Left renal cortex interstitium (tissue), 4 donors: ENCODE results near the gene GRM5. TPM values are rescaled to one million over a fixed set of nuclear protein-coding genes. Genes with fewer than 3 reads are reported as not detected.

ENCODE experiments used
- DNase-seq, 4 donors: peaks; one replicate each; pipeline ENCODE4 v3.0.0-alpha.2; 2013; ENCODE audit warnings: low read depth in 4 of 4, low spot score in 2 of 4, missing footprints in 1 of 4
- polyA plus RNA-seq, 4 donors: library from polyadenylated mRNA; unstranded; fragments of 120-200 nt; gene quantifications; one replicate each; pipeline ENCODE4 v1.2.1, GENCODE V29; 2013; ENCODE audit not compliant: insufficient read length in 4 of 4

GRM5 gene
- polyA plus RNA-seq, 4 donors: 0.25 to 0.30 (median 0.27) TPM

- DNase-seq: no peak
These were observed 295.2 kb downstream of the GRM5 start for GRCh38 chr11:88770475-88771079.

GRCh38 chr11:88744140-88744539, 321.6 kb downstream of the GRM5 start:
- no peak for DNase-seq

- no peak for DNase-seq
These were observed 326.3 kb downstream of the GRM5 start for GRCh38 chr11:88739524-88739923.

GRCh38 chr11:88709567-88709966, 356.2 kb downstream of the GRM5 start:
- no peak for DNase-seq

- peak in 2 of 4 donors; percentile 3 to 5 for DNase-seq
These were observed 361.3 kb downstream of the GRM5 start for GRCh38 chr11:88704485-88704884.

GRCh38 chr11:88701816-88702215, 364.0 kb downstream of the GRM5 start:
- no peak for DNase-seq

- DNase-seq: no peak
These were observed 368.6 kb downstream of the GRM5 start for GRCh38 chr11:88697139-88697538.

GRCh38 chr11:88695689-88696414, 369.9 kb downstream of the GRM5 start:
- DNase-seq: no peak

GRCh38 chr11:88692306-88693086, 373.3 kb downstream of the GRM5 start:
- no peak for DNase-seq

- DNase-seq: no peak
These were observed 376.1 kb downstream of the GRM5 start for GRCh38 chr11:88689548-88690240.

GRCh38 chr11:88683024-88683423, 382.8 kb downstream of the GRM5 start:
- DNase-seq: no peak

GRCh38 chr11:88680806-88681205, 385.0 kb downstream of the GRM5 start:
- DNase-seq: no peak

GRCh38 chr11:88666364-88666763, 399.4 kb downstream of the GRM5 start:
- no peak for DNase-seq

- DNase-seq: no peak
These were observed 408.6 kb downstream of the GRM5 start for GRCh38 chr11:88657076-88657738.

GRCh38 chr11:88656283-88656682, 409.5 kb downstream of the GRM5 start:
- no peak for DNase-seq

- no peak for DNase-seq
These were observed 410.1 kb downstream of the GRM5 start for GRCh38 chr11:88655656-88656055.

- DNase-seq: no peak
These were observed 410.6 kb downstream of the GRM5 start for GRCh38 chr11:88655196-88655595.

- no peak for DNase-seq
These were observed 414.2 kb downstream of the GRM5 start for GRCh38 chr11:88651556-88651955.

- DNase-seq: no peak
These were observed 421.1 kb downstream of the GRM5 start for GRCh38 chr11:88644724-88645123.

GRCh38 chr11:88632163-88632562, 433.6 kb downstream of the GRM5 start:
- DNase-seq: no peak
